ENCODE measurements around the gene STYK1. TPM values are rescaled to one million over a fixed set of nuclear protein-coding genes. Genes with fewer than 3 reads are reported as not detected.

STYK1 gene
- total RNA-seq, 2 experiments from 2014 or later, result 0.17 to 0.35 TPM

Other genes starting within 250 kb of the STYK1 start
- gene KLRC2, start 238.0 kb downstream of the STYK1 start, total RNA-seq, result not detected
- not detected for gene KLRC1, start 220.7 kb downstream of the STYK1 start, total RNA-seq
- 1 to 10 TPM in 1 of 2 experiments, under 1 TPM in 1; 0.97 to 1.0 TPM for gene EIF2S3B, start 168.2 kb downstream of the STYK1 start, total RNA-seq
- 10 to 100 TPM; 49.2 to 51.3 TPM for gene MAGOHB, start 60.4 kb downstream of the STYK1 start, total RNA-seq
- gene YBX3, start 49.3 kb upstream of the STYK1 start, total RNA-seq, result 10 to 100 TPM; 27.1 to 31.4 TPM
- gene TAS2R7, start 128.6 kb upstream of the STYK1 start, total RNA-seq, result not detected
- not detected for gene TAS2R8, start 133.2 kb upstream of the STYK1 start, total RNA-seq
- not detected for gene TAS2R9, start 136.1 kb upstream of the STYK1 start, total RNA-seq
- under 1 TPM; 0.25 to 0.46 TPM for gene TAS2R10, start 152.3 kb upstream of the STYK1 start, total RNA-seq
- gene PRR4, start 175.4 kb upstream of the STYK1 start, total RNA-seq, result 1 to 10 TPM; 1.9 to 2.5 TPM
- 10 to 100 TPM; 21.7 to 24.5 TPM for gene PRH1, start 210.2 kb upstream of the STYK1 start, total RNA-seq
- gene TAS2R13, start 235.5 kb upstream of the STYK1 start, total RNA-seq, result 1 to 10 TPM; 1.0 to 1.1 TPM